ENCODE measurements around the gene TULP4.
A peak's percentile ranks its signal among the peaks of the same experiment; 100 is the strongest.

TULP4 gene

GRCh38 chr6:158559895-158560835 lies 247.9 kb downstream of the TULP4 start, which contains the start of gene TMEM181:
Gene TMEM181, plus strand, starts transcription at chr6:158560091. Its CDS starts 134 bp downstream, at chr6:158560225.
- Mint-ChIP-seq H3K4me1 (peaks cover 16 to 24% of the 10 kb centered on the region in 2 donors), H3K4me3 (peak within 1 kb of the TSS; percentile 92), H3K27me3 (no peaks in the 10 kb centered on the region), H3K36me3 (peaks cover 0 to 6% of the 10 kb centered on the region in 2 donors), H3K27ac (peak within 1 kb of the TSS; percentile 92), H3K9me3 (no peaks in the 10 kb centered on the region)
- ATAC-seq (replicated peaks), result peak; percentile 90 to 94
- DNase-seq, result peak; percentile 76

DNA sequence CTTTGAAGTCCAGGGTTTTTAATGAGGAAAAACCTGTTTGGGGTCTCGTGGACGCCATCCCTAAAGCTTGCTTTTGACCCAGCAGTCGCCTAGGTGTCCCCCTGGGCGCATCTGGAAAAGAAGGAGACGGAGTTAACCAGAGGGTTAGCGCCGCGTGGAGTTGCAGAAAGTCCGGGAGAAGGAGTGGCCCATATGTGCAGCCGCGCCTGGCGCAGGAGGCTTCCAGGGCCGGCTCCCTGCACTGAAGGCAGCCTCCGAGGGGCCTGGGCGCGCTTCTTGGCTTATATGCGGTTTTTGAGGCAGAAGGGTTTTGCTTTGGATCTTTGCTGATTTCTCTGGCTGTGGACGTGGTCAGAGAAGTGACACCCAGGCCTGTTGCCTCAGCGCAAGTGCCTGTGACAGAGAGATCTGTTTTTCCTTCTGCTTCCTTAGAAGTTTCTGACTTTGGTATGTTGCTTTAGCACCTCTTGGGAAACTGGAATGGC lies 248.6 kb downstream of the TULP4 start:
- Mint-ChIP-seq H3K27ac (peak overlapping the region; percentile 92), H3K4me1 (peaks cover 20 to 28% of the 10 kb centered on the region in 2 donors), H3K27me3 (no peaks in the 10 kb centered on the region), H3K36me3 (peaks cover 0 to 10% of the 10 kb centered on the region in 2 donors), H3K4me3 (peak overlapping the region; percentile 92), H3K9me3 (no peaks in the 10 kb centered on the region)
- ATAC-seq (replicated peaks) (peak in 1 of 2 donors; percentile 21), DNase-seq (no peak)

Measured in stimulated activated naive B cell treated with anti-CD40 and anti-IgM and Interleukin-4, amounts not matched to agents 10 μg/mL and 1 μg/mL and 100 μg/mL, for 72 hours (primary cell).